Hematopoietic multipotent progenitor cell treated with erythropoietin and hydrocortisone succinate and interleukin-3 and kit ligand, for 6 days (in vitro differentiated cells): Measurements from ENCODE around the gene ZBTB9.

Experiments used
- DNase-seq: peaks from one replicate; pipeline ENCODE4 v3.0.0-alpha.2; 2015

Gene ZBTB9

GRCh38 chr6:33433001-33433543 lies 21.3 kb upstream of the ZBTB9 start:
- DNase-seq, result no peak

- DNase-seq, result no peak
Observed at GRCh38 chr6:33433544-33434191, 20.7 kb upstream of the ZBTB9 start.

- DNase-seq, result no peak
Observed at GRCh38 chr6:33434961-33435360, 19.4 kb upstream of the ZBTB9 start.

- no peak for DNase-seq
Observed at GRCh38 chr6:33437666-33438065, 16.7 kb upstream of the ZBTB9 start.

GRCh38 chr6:33438978-33439594 lies 15.3 kb upstream of the ZBTB9 start:
- no peak for DNase-seq

- no peak for DNase-seq
Observed at GRCh38 chr6:33439956-33440648, 14.3 kb upstream of the ZBTB9 start.

- no peak for DNase-seq
Observed at GRCh38 chr6:33440649-33441309, 13.6 kb upstream of the ZBTB9 start.

GRCh38 chr6:33441457-33441856 lies 12.9 kb upstream of the ZBTB9 start:
- DNase-seq, result no peak

GRCh38 chr6:33442283-33442682 lies 12.1 kb upstream of the ZBTB9 start:
- no peak for DNase-seq

GRCh38 chr6:33443025-33443424 lies 11.4 kb upstream of the ZBTB9 start:
- no peak for DNase-seq

- no peak for DNase-seq
Observed at GRCh38 chr6:33443619-33444504, 10.5 kb upstream of the ZBTB9 start.

- DNase-seq, result peak; percentile 50
Observed at GRCh38 chr6:33445119-33445603, 9.2 kb upstream of the ZBTB9 start.

- DNase-seq, result no peak
Observed at GRCh38 chr6:33446356-33446755, 8.0 kb upstream of the ZBTB9 start.

GRCh38 chr6:33450434-33450833 lies 3.9 kb upstream of the ZBTB9 start:
- DNase-seq, result no peak

- no peak for DNase-seq
Observed at GRCh38 chr6:33451606-33452005, 2.8 kb upstream of the ZBTB9 start.

GRCh38 chr6:33452496-33452895 lies 1.9 kb upstream of the ZBTB9 start:
- no peak for DNase-seq

- DNase-seq, result peak; percentile 47
Observed at GRCh38 chr6:33453393-33454008, 875 bp upstream of the ZBTB9 start.

GRCh38 chr6:33455051-33455450 lies 675 bp downstream of the ZBTB9 start:
- DNase-seq, result no peak

- DNase-seq, result no peak
Observed at GRCh38 chr6:33456156-33456555, 1.8 kb downstream of the ZBTB9 start.

GRCh38 chr6:33458676-33459075 lies 4.3 kb downstream of the ZBTB9 start:
- DNase-seq, result no peak

GRCh38 chr6:33459226-33459625 lies 4.8 kb downstream of the ZBTB9 start:
- no peak for DNase-seq
